Lower lobe of right lung (tissue), 2 donors: ENCODE results near the gene USP31. TPM values are rescaled to one million over a fixed set of nuclear protein-coding genes. Genes with fewer than 3 reads are reported as not detected.
A peak's percentile ranks its signal among the peaks of the same experiment; 100 is the strongest.

Experiments used
- ATAC-seq, 2 donors: fragments of 200-7000 bp; cut with Tn5 transposase; one replicate each; pipeline ENCODE4 v1.9.1; 2020 to 2022; ENCODE audit warnings: mild to moderate bottlenecking in 2 of 2, moderate library complexity in 2 of 2
- DNase-seq: peaks from one replicate; pipeline ENCODE4 v3.0.0-alpha.2; 2020
- H3K27ac ChIP-seq: fragments of 200-600 bp; one replicate; pipeline ENCODE4 v1.8.0; 2022
- H3K27me3 ChIP-seq: fragments of 200-600 bp; one replicate; pipeline ENCODE4 v1.8.0; 2022; ENCODE audit warnings: low read depth
- H3K36me3 ChIP-seq: fragments of 200-600 bp; one replicate; pipeline ENCODE4 v1.8.0; 2022; ENCODE audit warnings: mild to moderate bottlenecking
- H3K4me1 ChIP-seq: fragments of 200-600 bp; one replicate; pipeline ENCODE4 v1.8.0; 2022
- H3K4me3 ChIP-seq: fragments of 200-600 bp; one replicate; pipeline ENCODE4 v1.8.0; 2022; ENCODE audit warnings: mild to moderate bottlenecking
- H3K9me3 ChIP-seq: fragments of 200-600 bp; one replicate; pipeline ENCODE4 v1.8.0; 2022
- intact Hi-C: fragments of 100-400 bp; cut with DNase I; formaldehyde crosslinking; loops from one replicate; pipeline ENCODE4 v1.11.0; 2022
- total RNA-seq: library from RNA; stranded (reverse); fragmentation: NEBNext Ultra II Directional; extraction: Animal tissue kit (Norgen Biotek cat#: 25700); gene quantifications from one replicate; pipeline ENCODE4 v1.2.1, GENCODE V29; 2021
- TF ChIP-seq, protein P1 (sequence below): fragments of 200-600 bp; IDR thresholded peaks from one replicate; pipeline ENCODE4 v1.8.0; 2022; ENCODE audit warnings: antibody characterized with exemption, mild to moderate bottlenecking
- donor health status: DM: no; HTN: yes; CAD: no; lungs with severe emphysema.

USP31 gene
- total RNA-seq, 1 donor from 2014 or later, result 13.1 TPM

DNA sequence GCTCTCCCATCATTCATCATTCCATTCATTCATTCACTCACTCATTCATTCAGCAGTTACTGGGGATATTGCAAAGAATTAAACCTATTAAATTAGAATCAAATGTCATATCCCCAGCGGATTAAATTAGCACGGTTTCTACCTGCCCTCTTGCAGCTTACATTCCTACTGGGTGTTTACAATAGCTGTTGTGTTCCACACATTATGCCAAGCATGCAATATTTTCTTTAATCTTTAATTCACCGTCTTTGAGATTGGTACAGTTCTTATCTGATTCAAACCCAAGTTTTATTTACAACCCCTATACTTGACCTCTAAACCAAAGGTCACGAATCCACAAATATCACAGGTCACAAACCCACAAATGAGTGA lies 727 bp upstream of the USP31 start:
- DNase-seq, result no peak
- Histone ChIP-seq H3K9me3 (no peaks in the 10 kb centered on the region), H3K27ac (peak overlapping the region; percentile 51), H3K4me1 (peaks cover 37% of the 10 kb centered on the region), H3K36me3 (no peaks in the 10 kb centered on the region), H3K4me3 (peak overlapping the region; percentile 64), H3K27me3 (no peaks in the 10 kb centered on the region)
- ATAC-seq, result no peak
- intact Hi-C loops, result no loop called here
- TF ChIP-seq, protein P1, sequence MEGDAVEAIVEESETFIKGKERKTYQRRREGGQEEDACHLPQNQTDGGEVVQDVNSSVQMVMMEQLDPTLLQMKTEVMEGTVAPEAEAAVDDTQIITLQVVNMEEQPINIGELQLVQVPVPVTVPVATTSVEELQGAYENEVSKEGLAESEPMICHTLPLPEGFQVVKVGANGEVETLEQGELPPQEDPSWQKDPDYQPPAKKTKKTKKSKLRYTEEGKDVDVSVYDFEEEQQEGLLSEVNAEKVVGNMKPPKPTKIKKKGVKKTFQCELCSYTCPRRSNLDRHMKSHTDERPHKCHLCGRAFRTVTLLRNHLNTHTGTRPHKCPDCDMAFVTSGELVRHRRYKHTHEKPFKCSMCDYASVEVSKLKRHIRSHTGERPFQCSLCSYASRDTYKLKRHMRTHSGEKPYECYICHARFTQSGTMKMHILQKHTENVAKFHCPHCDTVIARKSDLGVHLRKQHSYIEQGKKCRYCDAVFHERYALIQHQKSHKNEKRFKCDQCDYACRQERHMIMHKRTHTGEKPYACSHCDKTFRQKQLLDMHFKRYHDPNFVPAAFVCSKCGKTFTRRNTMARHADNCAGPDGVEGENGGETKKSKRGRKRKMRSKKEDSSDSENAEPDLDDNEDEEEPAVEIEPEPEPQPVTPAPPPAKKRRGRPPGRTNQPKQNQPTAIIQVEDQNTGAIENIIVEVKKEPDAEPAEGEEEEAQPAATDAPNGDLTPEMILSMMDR, result no peak

DNA sequence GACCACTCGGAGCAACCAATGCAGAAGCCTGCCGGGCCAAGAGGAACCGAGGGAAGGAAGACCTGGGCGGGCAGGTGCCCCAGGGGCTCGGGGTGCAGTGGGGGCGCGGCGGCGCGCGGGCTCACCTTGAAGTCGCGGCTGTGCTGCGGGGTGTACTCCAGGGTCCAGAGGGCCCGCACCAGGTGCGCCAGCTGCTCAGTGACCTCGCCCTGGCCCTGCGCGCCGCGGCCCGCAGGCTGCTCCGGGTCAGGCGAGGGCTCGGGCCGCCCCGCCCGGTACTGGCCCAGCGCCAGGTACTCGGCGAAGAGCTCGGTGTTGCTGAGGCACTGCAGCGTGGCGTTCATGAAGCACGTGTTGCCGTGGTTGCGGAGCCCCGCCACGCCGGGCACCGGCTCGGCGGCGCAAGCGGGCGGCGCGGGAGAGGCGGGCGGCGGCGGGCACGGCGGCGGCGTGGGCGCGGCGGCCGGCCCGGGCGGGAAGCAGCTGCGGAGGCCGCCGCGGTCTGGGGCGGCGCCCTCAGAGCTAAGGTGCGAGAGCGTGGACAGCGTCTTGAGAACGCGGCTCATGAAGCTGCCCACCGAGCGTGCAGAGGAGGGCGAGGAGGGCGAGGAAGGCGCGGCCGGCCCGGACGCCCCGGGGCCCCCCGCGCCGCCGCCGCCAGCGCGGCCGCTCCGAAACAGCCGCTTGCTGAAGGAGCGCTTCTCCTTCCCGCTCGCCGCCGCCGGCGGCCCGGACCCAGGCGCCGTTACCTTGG lies 562 bp downstream of the USP31 start:
- DNase-seq, result peak; percentile 85
- Histone ChIP-seq H3K27ac (peak overlapping the region; percentile 77), H3K36me3 (no peaks in the 10 kb centered on the region), H3K4me1 (peaks cover 41% of the 10 kb centered on the region), H3K27me3 (no peaks in the 10 kb centered on the region), H3K4me3 (peak overlapping the region; percentile 86), H3K9me3 (no peaks in the 10 kb centered on the region)
- TF ChIP-seq, protein P1, result no peak
- intact Hi-C loops, result no loop called here
- ATAC-seq, result peak; percentile 67 to 75

DNA sequence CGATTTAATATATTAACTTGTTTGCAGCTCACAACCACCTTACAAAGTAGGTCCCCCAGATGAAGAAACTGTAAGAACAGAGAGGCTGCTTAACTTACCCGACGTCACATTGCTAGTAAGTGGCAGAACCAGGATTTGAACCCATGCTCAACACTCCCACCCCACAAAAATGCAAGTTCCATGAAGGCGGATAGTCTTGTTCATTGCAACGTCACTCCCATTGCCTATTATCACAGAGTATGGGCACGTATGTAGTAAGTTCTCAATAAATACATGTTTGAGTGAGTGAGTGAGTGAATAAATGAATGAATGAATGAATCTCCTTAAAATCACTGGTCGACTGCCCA lies 1.1 kb downstream of the USP31 start:
- peaks cover 41% of the 10 kb centered on the region for H3K4me1 ChIP-seq
- TF ChIP-seq, protein P1, result no peak
- H3K36me3 ChIP-seq, result no peaks in the 10 kb centered on the region
- intact Hi-C loops, result no loop called here
- peak overlapping the region; percentile 77 for H3K27ac ChIP-seq
- no peaks in the 10 kb centered on the region for H3K9me3 ChIP-seq
- peak overlapping the region; percentile 86 for H3K4me3 ChIP-seq
- ATAC-seq, result no peak
- H3K27me3 ChIP-seq, result no peaks in the 10 kb centered on the region
- no peak for DNase-seq

DNA sequence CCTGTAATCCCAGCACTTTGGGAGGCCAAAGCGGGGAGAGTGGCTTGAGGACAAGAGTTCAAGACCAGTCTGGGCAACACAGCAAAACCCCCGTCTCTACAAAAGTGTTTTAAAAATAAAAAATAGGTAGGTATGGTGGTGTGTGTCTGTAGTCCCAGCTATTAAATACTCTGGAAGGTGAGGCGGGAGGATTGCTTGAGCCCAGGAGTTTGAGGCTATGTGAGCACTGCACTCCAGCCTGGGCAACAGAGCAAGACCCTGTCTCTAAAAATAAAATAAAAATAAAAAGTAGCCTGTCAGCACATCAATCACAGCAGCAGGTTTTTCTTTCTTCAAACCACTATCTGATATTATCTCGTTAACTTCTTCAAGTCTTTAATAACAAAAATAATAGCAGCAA lies 1.6 kb downstream of the USP31 start:
- no peak overlapping the region for H3K27ac ChIP-seq
- no peaks in the 10 kb centered on the region for H3K36me3 ChIP-seq
- TF ChIP-seq, protein P1, result no peak
- H3K4me1 ChIP-seq, result peaks cover 41% of the 10 kb centered on the region
- DNase-seq (no peak), ATAC-seq (no peak)
- intact Hi-C loops, result no loop called here
- peak overlapping the region; percentile 86 for H3K4me3 ChIP-seq
- no peaks in the 10 kb centered on the region for H3K27me3 ChIP-seq
- no peaks in the 10 kb centered on the region for H3K9me3 ChIP-seq

DNA sequence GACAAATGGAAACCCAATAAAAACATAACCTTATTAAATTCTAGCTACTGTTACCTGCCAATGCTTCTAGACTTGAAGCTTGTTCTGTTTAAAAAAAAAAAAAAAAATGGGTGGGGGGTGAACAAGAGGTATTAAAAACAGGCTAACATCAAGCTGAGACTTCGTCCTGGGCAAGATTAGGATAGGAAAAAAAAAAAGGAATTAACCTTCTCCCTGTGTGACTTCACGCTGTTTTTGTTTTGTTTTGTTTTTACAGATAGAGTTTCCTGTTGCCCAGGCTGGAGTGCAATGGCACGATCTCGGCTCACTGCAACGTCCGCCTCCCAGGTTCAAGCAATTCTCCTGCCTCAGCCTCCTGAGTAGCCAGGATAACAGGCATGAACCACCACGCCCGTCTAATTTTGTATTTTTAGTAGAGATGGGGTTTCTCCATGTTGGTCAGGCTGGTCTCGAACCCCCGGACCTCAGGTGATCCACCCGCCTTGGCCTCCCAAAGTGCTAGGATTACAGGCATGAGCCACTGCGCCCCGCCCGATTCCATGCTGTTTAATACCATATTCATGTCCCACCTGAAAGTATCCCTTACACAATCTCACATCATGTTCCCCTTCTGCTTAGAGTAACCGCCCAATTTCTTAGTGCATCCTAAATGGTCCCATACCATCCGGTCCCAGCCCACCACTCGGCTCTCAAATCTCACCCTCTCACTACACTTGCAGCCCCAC lies 2.2 kb downstream of the USP31 start:
- H3K27me3 ChIP-seq, result no peaks in the 10 kb centered on the region
- no peak for DNase-seq
- TF ChIP-seq, protein P1, result no peak
- intact Hi-C loops, result no loop called here
- H3K4me3 ChIP-seq, result peak overlapping the region; percentile 86
- no peaks in the 10 kb centered on the region for H3K36me3 ChIP-seq
- ATAC-seq, result no peak
- no peaks in the 10 kb centered on the region for H3K9me3 ChIP-seq
- H3K27ac ChIP-seq, result peak overlapping the region; percentile 11
- H3K4me1 ChIP-seq, result peaks cover 41% of the 10 kb centered on the region
